Measurements from ENCODE around the gene KLC3.

Gene KLC3

DNA sequence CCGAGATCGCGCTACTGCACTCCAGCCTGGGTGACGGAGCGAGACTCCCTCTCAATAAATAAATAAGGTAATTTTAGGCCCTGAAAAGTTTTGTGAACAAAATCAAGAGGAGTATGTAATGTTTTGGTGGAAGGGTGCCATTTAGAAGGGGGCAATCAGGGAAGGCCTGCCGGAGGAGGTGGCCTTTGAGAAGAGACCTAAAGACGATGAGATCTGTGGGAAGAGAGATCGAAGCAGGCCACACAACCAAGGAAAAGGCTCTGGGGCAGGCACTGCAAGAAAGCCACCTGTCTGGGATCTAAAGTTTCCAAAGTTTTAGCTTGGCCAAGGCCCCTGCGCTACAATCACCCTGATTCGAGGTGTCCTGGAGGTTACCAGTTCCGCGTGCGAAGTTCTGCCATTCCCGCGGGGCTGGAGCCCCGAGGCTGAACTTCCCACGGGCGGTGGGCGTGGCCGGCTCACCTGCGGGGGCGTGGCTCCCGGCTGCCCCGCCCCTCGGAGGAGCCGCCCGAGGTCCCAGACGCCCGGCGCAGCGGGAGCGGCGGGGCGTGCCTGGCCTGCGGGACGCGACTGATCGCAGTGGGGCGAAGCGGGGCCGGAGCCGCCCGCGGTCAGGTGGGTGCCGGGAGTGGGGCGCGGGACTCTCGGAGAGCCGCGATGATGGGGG is at the start of gene KLC3:
TSS of gene KLC3 (plus strand) at position 519 of the 667 bp plus-strand sequence. CDS start 4,792 bp downstream, outside the sequence.
- no peaks in the 10 kb centered on the region for H3K9me3 ChIP-seq (ENCODE audit: low read depth, low read length)
- no peaks in the 10 kb centered on the region for H3K36me3 ChIP-seq (ENCODE audit: insufficient read depth, low read length)
- H3K9ac ChIP-seq (ENCODE audit: insufficient read length): no peak within 1 kb of the TSS
- TF ChIP-seq FOXP2 (optimal IDR thresholded peaks at IDR 0.05; ENCODE audit: control extremely low read depth, extremely low read length, insufficient read depth) (no peak), EZH2 (IDR thresholded peaks at IDR 0.05) (no peak), POLR2AphosphoS5 (IDR thresholded peaks at IDR 0.05; ENCODE audit: borderline replicate concordance, low read depth, low read length) (no peak)
- H3K27ac ChIP-seq: no peak within 1 kb of the TSS
- H3K4me3 ChIP-seq: peak within 1 kb of the TSS; percentile 74
- no peak for DNase-seq (ENCODE audit: low read depth, low spot score)

DNA sequence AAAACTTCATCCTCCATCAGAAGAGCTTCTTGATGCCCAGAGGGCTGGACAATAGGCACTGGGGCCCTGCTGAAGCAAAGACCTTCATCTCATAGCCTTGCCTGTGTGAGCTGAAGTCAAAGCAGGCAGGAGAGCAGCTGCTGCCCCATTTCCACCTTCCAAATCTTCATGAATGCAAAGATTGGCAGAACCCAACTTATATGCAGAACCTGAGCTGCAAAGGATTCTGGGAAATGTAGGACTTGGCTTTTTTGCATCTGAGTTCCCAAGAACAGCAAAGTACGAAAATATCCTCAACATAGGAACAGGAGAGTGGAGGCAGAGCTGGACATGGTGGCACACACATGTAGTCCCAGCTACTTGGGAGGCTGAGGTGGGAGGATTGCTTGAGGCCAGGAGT is 48.7 kb upstream of the KLC3 start:
- no peak overlapping the region for H3K27ac ChIP-seq
- H3K4me3 ChIP-seq: no peak overlapping the region
- H3K36me3 ChIP-seq (ENCODE audit: insufficient read depth, low read length): peaks cover 3% of the 10 kb centered on the region; the same call in 1 of the 2 replicates
- DNase-seq (ENCODE audit: low read depth, low spot score): no peak
- no peak for TF ChIP-seq FOXP2 (optimal IDR thresholded peaks at IDR 0.05; ENCODE audit: control extremely low read depth, extremely low read length, insufficient read depth)
- no peak for TF ChIP-seq EZH2 (IDR thresholded peaks at IDR 0.05)
- no peak for TF ChIP-seq POLR2AphosphoS5 (IDR thresholded peaks at IDR 0.05; ENCODE audit: borderline replicate concordance, low read depth, low read length)
- H3K9me3 ChIP-seq (ENCODE audit: low read depth, low read length): no peaks in the 10 kb centered on the region
- H3K9ac ChIP-seq (ENCODE audit: insufficient read length): no peak overlapping the region

DNA sequence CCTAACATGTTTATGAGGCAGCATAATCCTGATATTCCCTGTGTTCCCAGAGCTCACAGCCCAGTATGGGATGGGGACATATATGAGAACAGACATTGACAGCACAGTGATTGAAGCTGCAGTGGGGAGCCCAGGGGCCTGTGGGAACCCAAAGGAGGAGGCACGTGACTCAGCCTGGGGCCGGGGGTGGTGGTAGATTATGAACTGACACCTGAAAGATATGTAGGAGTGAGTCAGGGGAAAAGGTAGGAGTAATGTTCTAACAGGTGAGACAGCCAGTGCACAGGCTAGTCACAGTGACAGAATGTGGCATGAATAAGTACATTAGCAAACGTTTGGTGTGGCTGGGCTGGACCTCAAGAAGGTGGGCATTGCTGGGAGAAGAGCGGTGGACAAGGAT is 46.9 kb upstream of the KLC3 start:
- H3K9ac ChIP-seq (ENCODE audit: insufficient read length): no peak overlapping the region
- DNase-seq (ENCODE audit: low read depth, low spot score): no peak
- H3K9me3 ChIP-seq (ENCODE audit: low read depth, low read length): no peaks in the 10 kb centered on the region
- H3K4me3 ChIP-seq: no peak overlapping the region
- TF ChIP-seq FOXP2 (optimal IDR thresholded peaks at IDR 0.05; ENCODE audit: control extremely low read depth, extremely low read length, insufficient read depth): no peak
- no peak for TF ChIP-seq EZH2 (IDR thresholded peaks at IDR 0.05)
- no peak for TF ChIP-seq POLR2AphosphoS5 (IDR thresholded peaks at IDR 0.05; ENCODE audit: borderline replicate concordance, low read depth, low read length)
- H3K36me3 ChIP-seq (ENCODE audit: insufficient read depth, low read length): peaks cover 3% of the 10 kb centered on the region; the same call in 1 of the 2 replicates
- no peak overlapping the region for H3K27ac ChIP-seq

DNA sequence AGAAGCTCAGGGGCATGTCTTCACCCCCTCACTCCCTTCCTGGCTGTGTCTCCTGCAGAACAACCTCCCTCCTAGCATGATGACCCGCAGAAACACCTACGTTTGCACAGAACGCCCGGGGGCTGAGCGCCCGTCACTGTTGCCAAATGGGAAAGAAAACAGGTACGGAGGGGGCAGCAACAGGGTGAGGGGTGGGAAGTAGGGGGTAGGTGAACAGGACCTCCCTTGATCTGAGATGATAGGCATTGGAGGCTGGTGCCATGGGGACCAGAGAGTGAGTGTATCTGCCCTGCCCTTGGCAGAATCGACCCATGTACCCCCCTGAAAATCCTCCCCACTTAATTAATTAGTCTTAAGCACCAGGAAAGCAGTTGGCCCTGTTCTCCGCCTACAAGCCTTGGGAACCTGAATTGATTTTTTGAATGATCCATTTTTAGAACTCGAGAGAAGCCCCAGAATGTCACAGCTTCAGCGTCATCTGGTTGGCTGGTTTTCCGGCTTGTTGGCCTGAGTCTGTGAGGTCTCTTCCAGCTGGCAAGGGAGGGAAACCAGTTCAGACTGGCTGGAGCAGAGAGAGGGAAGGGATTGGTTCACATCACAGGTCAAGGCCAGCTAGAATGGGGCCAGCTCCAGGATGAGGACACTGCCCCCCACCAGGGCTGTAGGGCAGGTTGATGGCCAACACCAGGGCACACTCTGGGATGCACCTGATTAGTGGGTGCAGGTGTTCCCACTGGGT is 46.1 kb upstream of the KLC3 start:
- TF ChIP-seq FOXP2 (optimal IDR thresholded peaks at IDR 0.05; ENCODE audit: control extremely low read depth, extremely low read length, insufficient read depth): no peak
- TF ChIP-seq POLR2AphosphoS5 (IDR thresholded peaks at IDR 0.05; ENCODE audit: borderline replicate concordance, low read depth, low read length): no peak
- TF ChIP-seq EZH2 (IDR thresholded peaks at IDR 0.05): no peak
- DNase-seq (ENCODE audit: low read depth, low spot score): no peak
- Histone ChIP-seq H3K36me3 (ENCODE audit: insufficient read depth, low read length) (peaks cover 3% of the 10 kb centered on the region; the same call in 1 of the 2 replicates), H3K4me3 (no peak overlapping the region), H3K9ac (ENCODE audit: insufficient read length) (no peak overlapping the region), H3K9me3 (ENCODE audit: low read depth, low read length) (no peaks in the 10 kb centered on the region), H3K27ac (no peak overlapping the region)

DNA sequence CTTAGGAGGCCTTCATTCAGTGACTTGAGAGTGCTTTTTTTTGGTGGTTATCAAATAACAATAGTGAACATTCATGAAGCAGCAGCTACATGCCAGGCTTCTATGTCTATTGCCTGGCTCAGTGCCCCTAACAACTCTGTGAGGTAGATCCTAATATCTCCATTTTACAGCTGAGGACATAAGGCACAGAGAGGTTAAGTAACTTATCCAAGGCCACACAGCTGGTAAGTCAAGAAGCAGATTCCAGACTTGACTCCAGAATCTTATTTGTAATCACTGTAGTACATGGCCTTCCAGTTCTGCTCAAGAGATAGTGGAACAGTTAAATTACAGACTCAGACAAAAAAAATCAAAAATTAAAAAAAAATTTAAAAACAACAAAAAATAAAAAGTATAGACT is 44.7 kb upstream of the KLC3 start:
- Histone ChIP-seq H3K36me3 (ENCODE audit: insufficient read depth, low read length) (no peaks in the 10 kb centered on the region; the same call in 1 of the 2 replicates), H3K9me3 (ENCODE audit: low read depth, low read length) (no peaks in the 10 kb centered on the region), H3K9ac (ENCODE audit: insufficient read length) (no peak overlapping the region), H3K4me3 (no peak overlapping the region), H3K27ac (no peak overlapping the region)
- TF ChIP-seq POLR2AphosphoS5 (IDR thresholded peaks at IDR 0.05; ENCODE audit: borderline replicate concordance, low read depth, low read length): no peak
- no peak for TF ChIP-seq FOXP2 (optimal IDR thresholded peaks at IDR 0.05; ENCODE audit: control extremely low read depth, extremely low read length, insufficient read depth)
- TF ChIP-seq EZH2 (IDR thresholded peaks at IDR 0.05): no peak
- DNase-seq (ENCODE audit: low read depth, low spot score): no peak

DNA sequence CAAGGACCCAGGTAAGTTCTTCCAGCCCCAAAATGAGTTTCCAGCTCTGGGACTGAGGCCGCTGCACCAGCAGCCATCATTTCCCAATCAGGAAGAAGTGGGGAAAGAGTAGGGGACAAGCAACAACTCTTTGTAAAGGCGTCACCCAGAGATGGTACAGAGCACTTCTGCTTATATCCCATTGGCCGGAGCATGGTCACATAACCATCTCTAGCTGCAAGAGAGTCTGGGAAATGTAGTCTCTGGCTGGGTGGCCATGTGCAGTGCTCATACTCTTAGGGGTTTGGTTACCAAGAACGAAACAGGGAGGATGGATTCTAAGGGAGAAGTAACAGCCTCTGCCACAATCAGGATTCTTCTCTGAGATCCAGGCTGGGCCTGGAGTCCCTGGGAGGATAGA is 44.2 kb upstream of the KLC3 start:
- TF ChIP-seq FOXP2 (optimal IDR thresholded peaks at IDR 0.05; ENCODE audit: control extremely low read depth, extremely low read length, insufficient read depth) (no peak), EZH2 (IDR thresholded peaks at IDR 0.05) (no peak), POLR2AphosphoS5 (IDR thresholded peaks at IDR 0.05; ENCODE audit: borderline replicate concordance, low read depth, low read length) (no peak)
- H3K9ac ChIP-seq (ENCODE audit: insufficient read length): no peak overlapping the region
- no peaks in the 10 kb centered on the region for H3K36me3 ChIP-seq (ENCODE audit: insufficient read depth, low read length)
- no peak overlapping the region for H3K4me3 ChIP-seq
- H3K27ac ChIP-seq: no peak overlapping the region
- DNase-seq (ENCODE audit: low read depth, low spot score): no peak
- no peaks in the 10 kb centered on the region for H3K9me3 ChIP-seq (ENCODE audit: low read depth, low read length)

DNA sequence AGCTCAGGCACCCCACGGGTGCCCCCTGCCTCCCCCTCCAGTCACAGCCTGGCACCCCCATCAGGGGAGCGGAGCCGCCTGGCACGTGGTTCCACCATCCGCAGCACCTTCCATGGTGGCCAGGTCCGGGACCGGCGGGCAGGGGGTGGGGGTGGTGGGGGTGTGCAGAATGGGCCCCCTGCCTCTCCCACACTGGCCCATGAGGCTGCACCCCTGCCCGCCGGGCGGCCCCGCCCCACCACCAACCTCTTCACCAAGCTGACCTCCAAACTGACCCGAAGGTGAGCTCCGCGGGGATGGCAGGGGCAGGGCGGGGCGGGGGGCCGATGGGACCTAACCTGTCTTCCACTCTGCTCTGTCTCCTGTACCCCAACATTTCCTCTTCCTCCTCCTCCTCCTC is 42.9 kb upstream of the KLC3 start:
- Histone ChIP-seq H3K36me3 (ENCODE audit: insufficient read depth, low read length) (no peaks in the 10 kb centered on the region), H3K27ac (no peak overlapping the region)
- no peak for DNase-seq (ENCODE audit: low read depth, low spot score)

DNA sequence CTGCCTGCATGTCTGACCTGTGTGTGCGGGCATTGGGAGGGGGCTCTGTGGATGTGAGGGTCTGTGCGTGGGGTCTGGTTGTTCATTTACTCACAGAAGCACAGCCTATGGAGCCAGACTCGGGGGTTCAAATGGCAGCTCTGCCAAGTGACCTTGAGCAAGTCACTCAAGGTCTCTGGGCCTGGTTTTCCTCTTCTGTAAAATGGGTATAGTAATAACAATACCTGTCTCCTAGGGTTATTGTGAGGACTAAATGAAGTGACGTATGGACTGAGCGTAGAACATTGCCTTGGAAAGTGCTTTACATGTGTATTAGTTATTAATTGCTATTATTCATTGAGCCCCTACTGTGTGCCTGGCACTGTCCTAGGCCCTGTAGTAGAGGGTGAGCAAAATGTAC is 42.3 kb upstream of the KLC3 start:
- Histone ChIP-seq H3K27ac (no peak overlapping the region), H3K4me3 (no peak overlapping the region), H3K9ac (ENCODE audit: insufficient read length) (no peak overlapping the region), H3K36me3 (ENCODE audit: insufficient read depth, low read length) (no peaks in the 10 kb centered on the region), H3K9me3 (ENCODE audit: low read depth, low read length) (no peaks in the 10 kb centered on the region)
- no peak for TF ChIP-seq POLR2AphosphoS5 (IDR thresholded peaks at IDR 0.05; ENCODE audit: borderline replicate concordance, low read depth, low read length)
- no peak for TF ChIP-seq FOXP2 (optimal IDR thresholded peaks at IDR 0.05; ENCODE audit: control extremely low read depth, extremely low read length, insufficient read depth)
- TF ChIP-seq EZH2 (IDR thresholded peaks at IDR 0.05): no peak
- DNase-seq (ENCODE audit: low read depth, low spot score): no peak

More for the DNA sequence above, 42.9 kb upstream of the KLC3 start:
- Histone ChIP-seq H3K4me3 (no peak overlapping the region), H3K9ac (ENCODE audit: insufficient read length) (no peak overlapping the region), H3K9me3 (ENCODE audit: low read depth, low read length) (no peaks in the 10 kb centered on the region)
- TF ChIP-seq POLR2AphosphoS5 (IDR thresholded peaks at IDR 0.05; ENCODE audit: borderline replicate concordance, low read depth, low read length): no peak
- TF ChIP-seq EZH2 (IDR thresholded peaks at IDR 0.05): no peak
- TF ChIP-seq FOXP2 (optimal IDR thresholded peaks at IDR 0.05; ENCODE audit: control extremely low read depth, extremely low read length, insufficient read depth): no peak
